Measurements from ENCODE around the gene NPBWR2.
"Not testable (repeated sequence)": the region's sequence is repeated elsewhere in the genome, so short reads cannot be mapped to it uniquely, and the experiment has no call there.

DNA sequence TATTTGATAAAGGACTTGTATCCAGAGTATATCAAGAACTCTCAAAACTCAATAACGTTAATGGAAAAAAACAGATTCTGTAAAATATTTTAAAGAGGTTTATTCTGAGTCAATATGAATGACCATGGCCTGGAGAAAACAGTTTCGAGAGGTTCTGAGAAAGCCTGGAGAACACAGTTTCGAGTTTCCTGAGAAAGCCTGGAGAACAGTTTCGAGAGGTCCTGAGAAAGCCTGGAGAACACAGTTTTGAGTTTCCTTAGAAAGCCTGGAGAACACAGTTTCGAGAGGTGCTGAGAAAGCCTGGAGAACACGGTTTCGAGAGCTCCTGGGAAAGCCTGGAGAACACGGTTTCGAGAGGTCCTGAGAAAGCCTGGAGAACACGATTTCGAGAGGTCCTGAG is 15.6 kb upstream of the NPBWR2 start:
- not testable (repeated sequence) for TF ChIP-seq CTCF (IDR thresholded peaks at IDR 0.05; ENCODE audit: low read depth, low read length, missing input control); SP1 (IDR thresholded peaks at IDR 0.05); EGR1 (IDR thresholded peaks at IDR 0.05; ENCODE audit: low read depth in 2 of 2); JUND (IDR thresholded peaks at IDR 0.05); TAF1 (conservative IDR thresholded peaks at IDR 0.05)

Measured in liver (tissue), 3 donors.